ENCODE data around the gene FOXP1. TPM values are rescaled to one million over a fixed set of nuclear protein-coding genes. Genes with fewer than 3 reads are reported as not detected.

The FOXP1 gene
- total RNA-seq, 1 experiment from 2014 or later = 24.8 TPM

- Histone ChIP-seq H3K9me3 (replicated peaks) (no peaks in the 10 kb centered on the region), H3K4me3 (no peak overlapping the region), H3K4me1 (no peaks in the 10 kb centered on the region), H3K27ac (no peak overlapping the region), H3K27me3 (no peaks in the 10 kb centered on the region), H3K36me3 (no peaks in the 10 kb centered on the region)
- no peak for DNase-seq
Observed at GRCh38 chr3:71407823-71408222, 175.7 kb downstream of the FOXP1 start.

- no peaks in the 10 kb centered on the region for H3K36me3 ChIP-seq
- no peak for DNase-seq
- no peaks in the 10 kb centered on the region for H3K9me3 ChIP-seq (replicated peaks)
- H3K4me1 ChIP-seq = no peaks in the 10 kb centered on the region
- H3K27me3 ChIP-seq = no peaks in the 10 kb centered on the region
- H3K27ac ChIP-seq = no peak overlapping the region
- no peak overlapping the region for H3K4me3 ChIP-seq
Observed at GRCh38 chr3:71406972-71407810, 176.3 kb downstream of the FOXP1 start.

GRCh38 chr3:71402911-71403310, 180.6 kb downstream of the FOXP1 start:
- no peaks in the 10 kb centered on the region for H3K36me3 ChIP-seq
- no peaks in the 10 kb centered on the region for H3K4me1 ChIP-seq
- no peak for DNase-seq
- H3K27ac ChIP-seq = no peak overlapping the region
- no peaks in the 10 kb centered on the region for H3K9me3 ChIP-seq (replicated peaks)
- H3K4me3 ChIP-seq = no peak overlapping the region
- H3K27me3 ChIP-seq = no peaks in the 10 kb centered on the region

- no peaks in the 10 kb centered on the region for H3K27me3 ChIP-seq
Observed at GRCh38 chr3:71402280-71402679, 181.2 kb downstream of the FOXP1 start.

GRCh38 chr3:71401695-71402231, 181.8 kb downstream of the FOXP1 start:
- Histone ChIP-seq H3K27me3 (no peaks in the 10 kb centered on the region), H3K9me3 (replicated peaks) (no peaks in the 10 kb centered on the region), H3K27ac (no peak overlapping the region), H3K36me3 (no peaks in the 10 kb centered on the region), H3K4me1 (no peaks in the 10 kb centered on the region), H3K4me3 (no peak overlapping the region)
- no peak for DNase-seq

More at GRCh38 chr3:71402280-71402679, 181.2 kb downstream of the FOXP1 start:
- DNase-seq = no peak
- H3K36me3 ChIP-seq = no peaks in the 10 kb centered on the region
- no peak overlapping the region for H3K4me3 ChIP-seq
- no peaks in the 10 kb centered on the region for H3K4me1 ChIP-seq
- no peak overlapping the region for H3K27ac ChIP-seq
- no peaks in the 10 kb centered on the region for H3K9me3 ChIP-seq (replicated peaks)

GRCh38 chr3:71400986-71401451, 182.5 kb downstream of the FOXP1 start:
- no peak for DNase-seq
- no peaks in the 10 kb centered on the region for H3K27me3 ChIP-seq
- H3K4me3 ChIP-seq = no peak overlapping the region
- H3K9me3 ChIP-seq (replicated peaks) = no peaks in the 10 kb centered on the region
- no peak overlapping the region for H3K27ac ChIP-seq
- H3K36me3 ChIP-seq = no peaks in the 10 kb centered on the region
- no peaks in the 10 kb centered on the region for H3K4me1 ChIP-seq

- no peak overlapping the region for H3K4me3 ChIP-seq
- no peak for DNase-seq
- no peaks in the 10 kb centered on the region for H3K9me3 ChIP-seq (replicated peaks)
- H3K36me3 ChIP-seq = no peaks in the 10 kb centered on the region
- H3K27me3 ChIP-seq = no peaks in the 10 kb centered on the region
- no peaks in the 10 kb centered on the region for H3K4me1 ChIP-seq
- H3K27ac ChIP-seq = no peak overlapping the region
Observed at GRCh38 chr3:71399478-71399877, 184.1 kb downstream of the FOXP1 start.

- DNase-seq = no peak
- Histone ChIP-seq H3K27ac (no peak overlapping the region), H3K27me3 (no peaks in the 10 kb centered on the region), H3K36me3 (no peaks in the 10 kb centered on the region), H3K4me3 (no peak overlapping the region), H3K9me3 (replicated peaks) (no peaks in the 10 kb centered on the region), H3K4me1 (no peaks in the 10 kb centered on the region)
Observed at GRCh38 chr3:71398157-71398836, 185.2 kb downstream of the FOXP1 start.

GRCh38 chr3:71397726-71398125, 185.8 kb downstream of the FOXP1 start:
- no peak overlapping the region for H3K27ac ChIP-seq
- no peak for DNase-seq
- no peaks in the 10 kb centered on the region for H3K9me3 ChIP-seq (replicated peaks)
- H3K36me3 ChIP-seq = no peaks in the 10 kb centered on the region
- no peaks in the 10 kb centered on the region for H3K27me3 ChIP-seq
- H3K4me3 ChIP-seq = no peak overlapping the region
- no peaks in the 10 kb centered on the region for H3K4me1 ChIP-seq

GRCh38 chr3:71397046-71397445, 186.5 kb downstream of the FOXP1 start:
- DNase-seq = peak in 1 of 2 experiments; percentile 36
- Histone ChIP-seq H3K27me3 (no peaks in the 10 kb centered on the region), H3K27ac (no peak overlapping the region), H3K4me3 (no peak overlapping the region), H3K4me1 (no peaks in the 10 kb centered on the region), H3K9me3 (replicated peaks) (no peaks in the 10 kb centered on the region), H3K36me3 (no peaks in the 10 kb centered on the region)

- Histone ChIP-seq H3K27ac (no peak overlapping the region), H3K4me3 (no peak overlapping the region), H3K36me3 (no peaks in the 10 kb centered on the region), H3K4me1 (no peaks in the 10 kb centered on the region), H3K27me3 (no peaks in the 10 kb centered on the region), H3K9me3 (replicated peaks) (no peaks in the 10 kb centered on the region)
- DNase-seq = no peak
Observed at GRCh38 chr3:71395927-71396695, 187.4 kb downstream of the FOXP1 start.

- H3K27me3 ChIP-seq = no peaks in the 10 kb centered on the region
- no peak overlapping the region for H3K4me3 ChIP-seq
- H3K36me3 ChIP-seq = no peaks in the 10 kb centered on the region
- H3K9me3 ChIP-seq (replicated peaks) = no peaks in the 10 kb centered on the region
- DNase-seq = no peak
- no peaks in the 10 kb centered on the region for H3K4me1 ChIP-seq
- no peak overlapping the region for H3K27ac ChIP-seq
Observed at GRCh38 chr3:71395470-71395869, 188.1 kb downstream of the FOXP1 start.

GRCh38 chr3:71393745-71394144, 189.8 kb downstream of the FOXP1 start:
- H3K27me3 ChIP-seq = no peaks in the 10 kb centered on the region
- no peaks in the 10 kb centered on the region for H3K4me1 ChIP-seq
- H3K36me3 ChIP-seq = no peaks in the 10 kb centered on the region
- no peak for DNase-seq
- no peak overlapping the region for H3K27ac ChIP-seq
- H3K4me3 ChIP-seq = no peak overlapping the region
- no peaks in the 10 kb centered on the region for H3K9me3 ChIP-seq (replicated peaks)

GRCh38 chr3:71393093-71393492, 190.4 kb downstream of the FOXP1 start:
- Histone ChIP-seq H3K4me3 (no peak overlapping the region), H3K27ac (no peak overlapping the region), H3K27me3 (no peaks in the 10 kb centered on the region), H3K36me3 (no peaks in the 10 kb centered on the region), H3K9me3 (replicated peaks) (no peaks in the 10 kb centered on the region), H3K4me1 (no peaks in the 10 kb centered on the region)
- no peak for DNase-seq

GRCh38 chr3:71392251-71392650, 191.3 kb downstream of the FOXP1 start:
- H3K4me3 ChIP-seq = no peak overlapping the region
- H3K4me1 ChIP-seq = no peaks in the 10 kb centered on the region
- no peak for DNase-seq

More at GRCh38 chr3:71392251-71392650, 191.3 kb downstream of the FOXP1 start:
- Histone ChIP-seq H3K27ac (no peak overlapping the region), H3K36me3 (no peaks in the 10 kb centered on the region), H3K27me3 (no peaks in the 10 kb centered on the region), H3K9me3 (replicated peaks) (no peaks in the 10 kb centered on the region)
